Activated naive CD4-positive, alpha-beta T cell treated with anti-CD3 and anti-CD28 coated beads for 36 hours (primary cell): ENCODE data around the gene HSPB1. TPM values are rescaled to one million over a fixed set of nuclear protein-coding genes. Genes with fewer than 3 reads are reported as not detected.
"Not testable (repeated sequence)": the region's sequence is repeated elsewhere in the genome, so short reads cannot be mapped to it uniquely, and the experiment has no call there.

Experiments used
- CTCF ChIA-PET: fragments of 350-600 bp; sonication (Branson Sonifier 250); formaldehyde crosslinking; loops from one replicate; lab custom pipeline; 2021; ENCODE audit warnings: antibody characterized with exemption; lab: Charles Lee
- DNase-seq: peaks from one replicate; pipeline ENCODE4 v3.0.0-alpha.2; 2020
- H3K27ac Mint-ChIP-seq: one replicate; pipeline ENCODE4 v1.8.0; 2021; ENCODE audit warnings: mild to moderate bottlenecking, mixed read lengths
- H3K27me3 Mint-ChIP-seq: one replicate; pipeline ENCODE4 v1.8.0; 2021; ENCODE audit warnings: low read depth, mixed read lengths
- H3K36me3 Mint-ChIP-seq: one replicate; pipeline ENCODE4 v1.8.0; 2021; ENCODE audit warnings: low read depth, mixed read lengths
- H3K4me1 Mint-ChIP-seq: one replicate; pipeline ENCODE4 v1.8.0; 2021; ENCODE audit warnings: low read depth, mixed read lengths
- H3K4me3 Mint-ChIP-seq: one replicate; pipeline ENCODE4 v1.8.0; 2021; ENCODE audit warnings: mild to moderate bottlenecking, moderate library complexity, mixed read lengths
- H3K9me3 Mint-ChIP-seq: one replicate; pipeline ENCODE4 v1.8.0; 2021; ENCODE audit warnings: mixed read lengths
- intact Hi-C: fragments of 100-400 bp; cut with micrococcal nuclease; formaldehyde crosslinking; loops from one replicate; pipeline ENCODE4 v1.15.1; 2023
- total RNA-seq, 2 experiments: library from RNA; stranded (reverse); gene quantifications; one replicate each; pipeline ENCODE4 v1.2.3, GENCODE V29; 2021

Gene HSPB1
- total RNA-seq, 2 experiments from 2014 or later = 106 to 115 TPM

DNA sequence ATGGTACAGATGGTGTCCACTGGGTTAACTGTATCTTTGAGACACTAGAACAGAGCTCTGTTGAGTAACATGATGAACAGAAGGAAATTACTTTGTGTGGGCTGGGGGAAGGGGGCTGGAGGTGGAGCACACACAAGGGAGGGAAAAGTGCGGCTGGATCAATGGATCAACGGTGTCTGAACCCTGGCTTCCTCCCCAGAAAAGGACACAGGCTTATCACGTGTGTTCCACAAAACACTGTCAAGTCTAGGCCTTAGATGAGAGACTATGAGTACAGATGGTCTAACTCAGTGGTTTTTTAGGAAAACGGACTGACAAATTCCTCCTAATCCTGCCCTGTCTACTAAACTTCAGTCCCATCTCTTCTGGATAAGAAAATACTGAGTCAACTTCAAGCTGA is 27.8 kb downstream of the HSPB1 start:
- DNase-seq = no peak
- no peak overlapping the region for H3K27ac Mint-ChIP-seq
- intact Hi-C loops = no loop called here
- no peaks in the 10 kb centered on the region for H3K27me3 Mint-ChIP-seq
- CTCF ChIA-PET = no interaction called here
- H3K36me3 Mint-ChIP-seq = peaks cover 31% of the 10 kb centered on the region
- H3K9me3 Mint-ChIP-seq = no peaks in the 10 kb centered on the region
- H3K4me3 Mint-ChIP-seq = no peak overlapping the region
- H3K4me1 Mint-ChIP-seq = peaks cover 38% of the 10 kb centered on the region

GRCh38 chr7:76330673-76331072 is 28.2 kb downstream of the HSPB1 start:
- CTCF ChIA-PET = no interaction called here
- Mint-ChIP-seq H3K4me1 (peaks cover 40% of the 10 kb centered on the region), H3K9me3 (no peaks in the 10 kb centered on the region), H3K4me3 (no peak overlapping the region), H3K27ac (no peak overlapping the region), H3K36me3 (peaks cover 31% of the 10 kb centered on the region), H3K27me3 (no peaks in the 10 kb centered on the region)
- DNase-seq = no peak
- intact Hi-C loops = no loop called here

GRCh38 chr7:76332078-76332477 is 29.6 kb downstream of the HSPB1 start:
- Mint-ChIP-seq H3K4me3 (no peak overlapping the region), H3K4me1 (peaks cover 46% of the 10 kb centered on the region), H3K9me3 (no peaks in the 10 kb centered on the region), H3K27me3 (no peaks in the 10 kb centered on the region), H3K27ac (no peak overlapping the region), H3K36me3 (peaks cover 25% of the 10 kb centered on the region)
- CTCF ChIA-PET = interaction anchor here (0.6 kb wide), 1 partner anchor 206 kb away, joined by 6 read pairs; no protein-coding TSS in a partner anchor
- intact Hi-C loops = no loop called here
- no peak for DNase-seq

DNA sequence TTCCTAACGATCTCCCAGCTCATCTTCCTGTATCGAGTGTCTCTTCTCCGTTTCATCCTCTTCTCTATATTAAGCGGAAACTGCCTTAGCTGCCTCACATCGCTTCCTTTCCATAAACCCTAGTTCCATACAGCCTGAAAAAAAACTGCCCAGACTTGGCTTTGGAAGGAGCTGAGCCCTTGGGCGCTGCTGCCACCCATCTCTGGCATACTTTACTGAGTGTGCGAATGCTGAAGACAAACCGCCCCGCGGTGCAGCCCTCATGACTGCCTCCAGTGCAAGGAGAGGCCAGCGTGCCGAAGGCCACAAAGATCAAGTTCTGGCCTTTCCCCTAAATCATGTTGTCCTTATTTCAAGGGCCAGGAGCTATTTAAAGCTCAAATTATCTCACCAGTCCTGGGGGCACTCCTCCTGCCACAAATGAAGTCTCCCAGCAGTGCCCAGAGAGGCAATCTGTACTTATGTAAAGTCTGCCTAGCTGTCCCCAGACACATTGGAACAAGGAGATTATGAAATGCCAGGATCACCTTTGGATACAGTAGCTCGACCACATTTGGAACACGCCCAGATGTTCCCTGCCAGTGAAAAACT is 31.1 kb downstream of the HSPB1 start:
- no peaks in the 10 kb centered on the region for H3K27me3 Mint-ChIP-seq
- no peaks in the 10 kb centered on the region for H3K9me3 Mint-ChIP-seq
- no peak for DNase-seq
- CTCF ChIA-PET = interaction anchor here (0.5 to 1.3 kb wide), 4 partner anchors 20 to 179 kb away, joined by 3 to 4 read pairs (median 4); no protein-coding TSS in a partner anchor
- no peak overlapping the region for H3K27ac Mint-ChIP-seq
- intact Hi-C loops = no loop called here
- no peak overlapping the region for H3K4me3 Mint-ChIP-seq
- peaks cover 50% of the 10 kb centered on the region for H3K4me1 Mint-ChIP-seq
- H3K36me3 Mint-ChIP-seq = peaks cover 18% of the 10 kb centered on the region

DNA sequence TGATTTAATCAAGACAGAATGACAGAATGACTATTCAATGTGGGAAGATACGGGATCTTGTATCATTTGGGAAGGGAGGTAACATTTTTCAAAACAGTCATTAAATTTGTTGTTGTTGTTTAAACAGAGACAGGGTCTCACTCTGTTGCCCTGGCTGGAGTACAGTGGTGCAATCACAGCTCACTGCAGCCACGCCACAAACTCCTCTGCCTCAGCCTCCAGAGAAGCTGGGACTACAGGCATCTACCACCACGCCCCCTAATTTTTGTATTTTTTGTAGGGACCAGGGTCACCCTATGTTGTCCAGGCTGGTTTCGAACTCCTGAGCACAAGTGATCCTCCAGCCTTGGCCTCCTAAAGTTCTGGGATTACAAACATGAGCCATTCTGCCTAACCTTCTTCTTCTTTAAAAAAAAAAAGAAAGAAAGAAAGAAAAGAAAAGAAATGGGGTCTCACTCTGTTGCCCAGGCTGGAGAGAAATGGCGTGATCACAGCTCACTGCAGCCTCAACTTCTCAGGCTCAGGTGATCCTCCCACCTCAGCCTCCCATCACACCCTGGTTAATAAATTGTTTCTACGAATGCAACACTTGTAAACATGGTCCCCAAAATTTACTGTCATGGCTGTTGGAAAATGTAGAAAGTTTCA is 32.0 kb downstream of the HSPB1 start:
- Mint-ChIP-seq H3K36me3 (peaks cover 12% of the 10 kb centered on the region), H3K27me3 (no peaks in the 10 kb centered on the region), H3K4me3 (no peak overlapping the region), H3K27ac (no peak overlapping the region), H3K4me1 (peaks cover 45% of the 10 kb centered on the region), H3K9me3 (no peaks in the 10 kb centered on the region)
- no peak for DNase-seq
- CTCF ChIA-PET = interaction anchor here (0.5 to 1.3 kb wide), 3 partner anchors 21 to 180 kb away, joined by 3 to 4 read pairs (median 3); no protein-coding TSS in a partner anchor
- intact Hi-C loops = no loop called here

GRCh38 chr7:76335417-76335816 is 32.9 kb downstream of the HSPB1 start:
- H3K4me1 Mint-ChIP-seq = peaks cover 46% of the 10 kb centered on the region
- DNase-seq, H3K9me3 Mint-ChIP-seq, CTCF ChIA-PET, H3K27ac Mint-ChIP-seq, H3K4me3 Mint-ChIP-seq, H3K27me3 Mint-ChIP-seq, intact Hi-C loops: not testable (repeated sequence)
- H3K36me3 Mint-ChIP-seq = peaks cover 13% of the 10 kb centered on the region

- H3K9me3 Mint-ChIP-seq = no peaks in the 10 kb centered on the region
- CTCF ChIA-PET = no interaction called here
- H3K4me3 Mint-ChIP-seq = no peak overlapping the region
- peaks cover 52% of the 10 kb centered on the region for H3K4me1 Mint-ChIP-seq
- H3K36me3 Mint-ChIP-seq = peaks cover 15% of the 10 kb centered on the region
- intact Hi-C loops = no loop called here
- H3K27ac Mint-ChIP-seq = no peak overlapping the region
- no peak for DNase-seq
- no peaks in the 10 kb centered on the region for H3K27me3 Mint-ChIP-seq
Observed at GRCh38 chr7:76336094-76336493, 33.6 kb downstream of the HSPB1 start.

DNA sequence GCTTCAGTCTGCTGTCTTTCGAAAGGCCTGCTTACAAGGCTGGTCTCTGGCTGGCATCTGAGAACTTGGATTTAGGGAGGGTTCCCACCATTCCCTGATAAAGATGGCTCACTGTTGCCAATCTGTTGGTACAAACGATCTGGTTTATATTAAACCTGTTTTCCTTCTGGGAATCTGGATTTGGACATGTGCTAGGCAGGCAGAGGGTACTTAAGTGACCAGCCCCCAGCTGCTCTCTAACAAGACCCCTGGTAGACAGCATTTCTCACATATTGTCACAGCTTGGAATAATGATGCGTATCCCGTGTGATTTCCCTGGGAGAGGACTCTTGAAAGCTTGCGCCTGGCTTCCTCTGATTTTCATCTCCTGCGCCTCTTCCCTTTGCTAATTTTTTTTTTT is 34.7 kb downstream of the HSPB1 start:
- Mint-ChIP-seq H3K27ac (no peak overlapping the region), H3K27me3 (no peaks in the 10 kb centered on the region), H3K9me3 (no peaks in the 10 kb centered on the region), H3K4me3 (no peak overlapping the region), H3K4me1 (peaks cover 61% of the 10 kb centered on the region), H3K36me3 (peaks cover 20% of the 10 kb centered on the region)
- intact Hi-C loops = no loop called here
- CTCF ChIA-PET = interaction anchor here (0.8 kb wide), 1 partner anchor 23 kb away, joined by 3 read pairs; no protein-coding TSS in a partner anchor
- DNase-seq = no peak

GRCh38 chr7:76338298-76339084 is 36.0 kb downstream of the HSPB1 start:
- Mint-ChIP-seq H3K27ac (no peak overlapping the region), H3K36me3 (peaks cover 29% of the 10 kb centered on the region), H3K9me3 (no peaks in the 10 kb centered on the region), H3K4me1 (peaks cover 69% of the 10 kb centered on the region), H3K27me3 (no peaks in the 10 kb centered on the region), H3K4me3 (no peak overlapping the region)
- intact Hi-C loops = no loop called here
- CTCF ChIA-PET = interaction anchor here (1.0 kb wide), 1 partner anchor 14 kb away, joined by 3 read pairs; no protein-coding TSS in a partner anchor
- DNase-seq = no peak

DNA sequence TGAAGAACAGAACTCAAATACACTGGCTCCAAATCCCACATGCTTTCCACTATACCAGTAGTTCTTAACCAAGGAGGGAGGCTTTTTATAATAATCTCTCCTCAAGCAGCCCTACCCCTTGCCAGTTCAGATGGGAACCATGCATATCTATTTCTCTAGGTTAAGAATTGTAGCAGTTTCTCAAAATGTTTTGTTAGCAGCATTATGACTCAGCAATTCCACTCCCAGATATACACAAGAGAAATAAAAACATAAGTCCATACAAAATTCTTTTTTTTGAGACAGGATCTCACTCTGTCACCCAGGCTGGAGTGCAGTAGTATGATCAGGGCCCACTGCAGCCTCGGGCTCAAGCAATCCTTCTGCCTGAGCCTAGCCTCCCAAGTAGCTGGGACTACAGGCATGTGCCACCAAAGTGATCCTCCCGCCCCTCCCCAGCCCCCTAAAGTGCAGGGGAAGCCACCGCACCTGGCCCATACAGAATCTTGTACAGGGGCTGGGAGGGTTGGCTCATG is 38.2 kb downstream of the HSPB1 start:
- Mint-ChIP-seq H3K4me3 (no peak overlapping the region), H3K27ac (peak overlapping the region; percentile 61), H3K27me3 (no peaks in the 10 kb centered on the region), H3K4me1 (peaks cover 77% of the 10 kb centered on the region), H3K36me3 (peaks cover 44% of the 10 kb centered on the region), H3K9me3 (no peaks in the 10 kb centered on the region)
- CTCF ChIA-PET = no interaction called here
- intact Hi-C loops = no loop called here
- no peak for DNase-seq

- CTCF ChIA-PET = no interaction called here
- intact Hi-C loops = loop anchor here (2.0 kb wide), 1 partner anchor 23 kb away; no protein-coding TSS in a partner anchor
Observed at GRCh38 chr7:76342222-76342621, 39.7 kb downstream of the HSPB1 start.

DNA sequence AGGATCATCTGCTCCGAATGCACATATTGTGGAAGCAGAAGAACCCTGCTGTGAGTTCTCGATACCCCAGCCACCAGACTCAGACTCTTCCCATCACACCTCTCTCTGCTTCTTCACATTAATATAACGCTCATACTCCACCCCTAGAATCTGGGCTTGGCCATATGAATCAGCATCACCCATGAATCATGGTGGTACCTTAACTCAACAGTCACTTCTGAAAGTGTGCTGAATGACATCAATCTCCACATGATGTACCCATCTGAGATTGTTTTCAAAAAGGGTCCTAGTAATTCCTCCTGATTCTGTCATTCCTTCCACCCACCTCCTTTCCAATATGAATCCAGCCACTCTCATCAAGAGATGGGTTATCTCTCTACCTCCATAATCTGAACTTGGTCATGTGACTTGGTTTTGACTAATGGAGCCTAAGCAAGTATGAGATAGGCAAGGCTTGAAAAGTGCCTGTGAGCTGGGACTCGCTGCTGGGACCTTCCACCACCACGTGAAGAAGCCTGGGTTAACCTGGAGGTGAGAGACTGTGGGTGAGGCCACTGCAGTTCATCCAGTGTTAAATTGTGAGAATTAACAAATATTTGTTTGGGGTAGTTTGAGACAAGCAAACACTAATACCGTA is 40.9 kb downstream of the HSPB1 start:
- CTCF ChIA-PET = no interaction called here
- peaks cover 68% of the 10 kb centered on the region for H3K36me3 Mint-ChIP-seq
- no peaks in the 10 kb centered on the region for H3K27me3 Mint-ChIP-seq
- peaks cover 82% of the 10 kb centered on the region for H3K4me1 Mint-ChIP-seq
- intact Hi-C loops = loop anchor here (1.0 to 2.0 kb wide), 2 partner anchors 14 to 25 kb away; no protein-coding TSS in a partner anchor
- peak overlapping the region; percentile 48 for H3K27ac Mint-ChIP-seq
- no peak overlapping the region for H3K4me3 Mint-ChIP-seq
- no peaks in the 10 kb centered on the region for H3K9me3 Mint-ChIP-seq
- DNase-seq = peak; percentile 43

More at GRCh38 chr7:76342222-76342621, 39.7 kb downstream of the HSPB1 start:
- no peaks in the 10 kb centered on the region for H3K9me3 Mint-ChIP-seq
- no peak overlapping the region for H3K27ac Mint-ChIP-seq
- no peaks in the 10 kb centered on the region for H3K27me3 Mint-ChIP-seq
- H3K36me3 Mint-ChIP-seq = peaks cover 57% of the 10 kb centered on the region
- no peak for DNase-seq
- no peak overlapping the region for H3K4me3 Mint-ChIP-seq
- H3K4me1 Mint-ChIP-seq = peaks cover 81% of the 10 kb centered on the region
